Measurements from ENCODE around the gene MOB2. TPM values are rescaled to one million over a fixed set of nuclear protein-coding genes. Genes with fewer than 3 reads are reported as not detected.
A peak's percentile ranks its signal among the peaks of the same experiment; 100 is the strongest.

Gene MOB2
- total and polyA plus RNA-seq, 12 donors: 25.2 to 59.1 (median 45.2) TPM

GRCh38 chr11:1459764-1460395 is 26.7 kb downstream of the MOB2 start:
- TF ChIP-seq, protein P1, sequence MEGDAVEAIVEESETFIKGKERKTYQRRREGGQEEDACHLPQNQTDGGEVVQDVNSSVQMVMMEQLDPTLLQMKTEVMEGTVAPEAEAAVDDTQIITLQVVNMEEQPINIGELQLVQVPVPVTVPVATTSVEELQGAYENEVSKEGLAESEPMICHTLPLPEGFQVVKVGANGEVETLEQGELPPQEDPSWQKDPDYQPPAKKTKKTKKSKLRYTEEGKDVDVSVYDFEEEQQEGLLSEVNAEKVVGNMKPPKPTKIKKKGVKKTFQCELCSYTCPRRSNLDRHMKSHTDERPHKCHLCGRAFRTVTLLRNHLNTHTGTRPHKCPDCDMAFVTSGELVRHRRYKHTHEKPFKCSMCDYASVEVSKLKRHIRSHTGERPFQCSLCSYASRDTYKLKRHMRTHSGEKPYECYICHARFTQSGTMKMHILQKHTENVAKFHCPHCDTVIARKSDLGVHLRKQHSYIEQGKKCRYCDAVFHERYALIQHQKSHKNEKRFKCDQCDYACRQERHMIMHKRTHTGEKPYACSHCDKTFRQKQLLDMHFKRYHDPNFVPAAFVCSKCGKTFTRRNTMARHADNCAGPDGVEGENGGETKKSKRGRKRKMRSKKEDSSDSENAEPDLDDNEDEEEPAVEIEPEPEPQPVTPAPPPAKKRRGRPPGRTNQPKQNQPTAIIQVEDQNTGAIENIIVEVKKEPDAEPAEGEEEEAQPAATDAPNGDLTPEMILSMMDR (IDR thresholded peaks at IDR 0.05): no peak
- H3K27ac ChIP-seq: peak overlapping the region in 5 of 10 donors; percentile 15 to 39 (median 27)
- H3K9me3 ChIP-seq: peaks cover 0 to 8% (median 0%) of the 10 kb centered on the region in 11 donors
- H3K4me1 ChIP-seq: peaks cover 0 to 12% (median 0%) of the 10 kb centered on the region in 9 donors
- DNase-seq (no peak), ATAC-seq (no peak)
- peaks cover 0 to 11% (median 0%) of the 10 kb centered on the region in 9 donors for H3K36me3 ChIP-seq
- H3K27me3 ChIP-seq: no peaks in the 10 kb centered on the region
- intact Hi-C loops (cut with DNase I): loop anchor here in 5 of 10 donors (5.0 to 10.0 kb wide), 2 partner anchors 55 to 57 kb away; no protein-coding TSS in a partner anchor
- no peak overlapping the region for H3K4me3 ChIP-seq
- WGBS, 2 donors: 69 to 72% methylated on average over 26 to 29 of the region's 29 CpGs

DNA sequence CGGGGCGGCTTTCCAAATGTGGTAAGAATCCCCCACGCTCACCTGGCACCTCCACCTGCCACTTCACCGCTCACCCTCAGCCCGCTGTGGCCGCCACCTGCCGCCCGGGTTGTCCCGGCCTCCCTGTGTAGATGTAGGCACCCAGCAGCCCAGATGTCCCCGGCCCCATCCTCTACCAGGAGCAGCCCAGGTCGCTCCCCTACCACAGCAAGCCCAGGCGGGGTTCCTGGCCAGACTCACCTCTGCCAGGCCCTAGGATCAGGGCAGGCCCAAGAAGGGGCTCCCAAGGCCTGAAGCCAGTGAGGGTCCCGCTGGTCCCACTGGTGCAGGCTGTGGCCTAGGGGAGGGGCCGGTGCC is 27.4 kb downstream of the MOB2 start:
- Histone ChIP-seq H3K27ac (peak overlapping the region in 2 of 10 donors; percentile 15 to 23), H3K9me3 (peaks cover 0 to 5% (median 0%) of the 10 kb centered on the region in 11 donors), H3K4me1 (peaks cover 0 to 12% (median 0%) of the 10 kb centered on the region in 9 donors), H3K36me3 (peaks cover 0 to 10% (median 0%) of the 10 kb centered on the region in 9 donors), H3K27me3 (no peaks in the 10 kb centered on the region), H3K4me3 (no peak overlapping the region)
- WGBS, 2 donors: 75 to 83% methylated on average over 14 of the region's 14 CpGs
- TF ChIP-seq, protein P1 (IDR thresholded peaks at IDR 0.05): no peak
- DNase-seq (no peak), ATAC-seq (peak in 4 of 8 donors; percentile 2 to 15 (median 6))
- intact Hi-C loops (cut with DNase I): loop anchor here in 5 of 10 donors (5.0 to 10.0 kb wide), 2 partner anchors 56 to 58 kb away; no protein-coding TSS in a partner anchor

DNA sequence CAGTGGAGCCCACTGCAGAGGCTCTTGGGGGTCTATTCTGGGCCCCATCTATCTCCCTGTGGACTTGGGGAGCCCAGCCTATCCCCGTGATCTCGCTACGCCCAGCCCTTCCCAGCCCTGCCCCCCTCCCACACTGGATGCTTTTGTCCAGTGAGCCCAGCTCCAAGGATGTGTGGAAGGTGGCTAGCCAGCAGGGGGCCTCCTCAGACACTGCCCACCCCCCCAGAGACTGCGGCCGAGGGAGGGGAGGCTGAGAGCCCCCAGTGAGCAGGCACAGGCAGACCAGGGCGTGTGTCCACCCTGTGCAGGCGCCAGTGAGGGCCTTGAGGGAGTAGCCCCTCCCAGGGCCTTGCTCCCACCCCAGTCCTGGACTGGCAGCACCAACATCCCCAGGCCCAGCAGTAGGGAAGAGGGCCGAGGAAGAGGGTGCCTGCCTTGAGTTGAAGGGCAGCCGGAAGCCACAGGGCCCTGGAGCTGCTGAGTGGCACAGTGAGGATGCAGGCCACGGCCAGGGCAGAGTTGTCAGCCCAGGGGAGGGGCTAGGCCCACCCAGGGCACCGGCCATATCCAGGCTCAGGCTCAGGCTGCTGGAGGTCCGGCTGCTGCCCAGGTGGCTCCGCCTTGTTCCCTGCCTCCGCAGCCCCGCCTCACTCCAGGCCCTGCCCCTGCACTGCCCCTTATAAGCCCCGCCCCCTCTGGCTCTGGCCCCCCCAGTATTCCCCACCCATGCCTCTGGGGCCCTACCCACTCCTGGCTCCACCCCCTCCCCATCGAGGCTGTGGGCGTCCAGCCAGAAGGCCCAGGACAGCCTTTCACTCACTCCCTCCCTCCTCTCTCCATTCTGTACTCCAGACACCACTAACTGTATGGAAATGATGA is 28.0 kb downstream of the MOB2 start:
- peaks cover 0 to 10% (median 0%) of the 10 kb centered on the region in 9 donors for H3K36me3 ChIP-seq
- WGBS, 2 donors: 35 to 43% methylated on average over 18 of the region's 18 CpGs
- no peak overlapping the region for H3K27ac ChIP-seq
- TF ChIP-seq, protein P1 (IDR thresholded peaks at IDR 0.05): peak in 7 of 9 donors; percentile 18 to 45 (median 32)
- no peaks in the 10 kb centered on the region for H3K9me3 ChIP-seq
- peaks cover 0 to 14% (median 2%) of the 10 kb centered on the region in 9 donors for H3K4me1 ChIP-seq
- no peaks in the 10 kb centered on the region for H3K27me3 ChIP-seq
- intact Hi-C loops (cut with DNase I): loop anchor here in 5 of 10 donors (5.0 to 10.0 kb wide), 2 partner anchors 56 to 59 kb away; no protein-coding TSS in a partner anchor
- ATAC-seq (peak in 7 of 8 donors; percentile 36 to 70 (median 50)), DNase-seq (peak; percentile 49 to 71)
- no peak overlapping the region for H3K4me3 ChIP-seq

- ATAC-seq: no peak
- intact Hi-C loops (cut with DNase I): loop anchor here in 5 of 10 donors (5.0 to 10.0 kb wide), 2 partner anchors 57 to 59 kb away; no protein-coding TSS in a partner anchor
- H3K4me1 ChIP-seq: peaks cover 0 to 22% (median 6%) of the 10 kb centered on the region in 9 donors
- peaks cover 0 to 8% (median 0%) of the 10 kb centered on the region in 9 donors for H3K36me3 ChIP-seq
- no peak overlapping the region for H3K27ac ChIP-seq
- no peaks in the 10 kb centered on the region for H3K9me3 ChIP-seq
- H3K27me3 ChIP-seq: no peaks in the 10 kb centered on the region
- no peak for DNase-seq
- H3K4me3 ChIP-seq: no peak overlapping the region
- TF ChIP-seq, protein P1 (IDR thresholded peaks at IDR 0.05): no peak
- 90 to 94% methylated on average over 18 of the region's 18 CpGs for WGBS, 2 donors
These were observed 28.7 kb downstream of the MOB2 start for GRCh38 chr11:1457856-1458255.

Measured in heart right ventricle (tissue), 16 donors.